Central memory CD8-positive, alpha-beta T cell (primary cell): ENCODE data around the gene PARD3.
"Not testable (repeated sequence)": the region's sequence is repeated elsewhere in the genome, so short reads cannot be mapped to it uniquely, and the experiment has no call there.

ENCODE experiments used
- ATAC-seq: fragments of 150-1000 bp; cut with Tn5 transposase; replicated peaks from 2 replicates; pipeline ENCODE4 v1.10.0; 2022; ENCODE audit warnings: mild to moderate bottlenecking, moderate FRiP score, moderate number of reproducible peaks; ENCODE audit not compliant: poor library complexity, severe bottlenecking; ENCODE audit errors: extremely low read depth
- DNase-seq, 2 donors: peaks; one replicate each; pipeline ENCODE4 v3.0.0; 2021; ENCODE audit warnings: low spot score in 2 of 2
- H3K27ac Mint-ChIP-seq: one replicate; pipeline ENCODE4 v1.8.0; 2022; ENCODE audit warnings: low read depth, mild to moderate bottlenecking, moderate library complexity, mixed read lengths
- H3K27me3 Mint-ChIP-seq: one replicate; pipeline ENCODE4 v1.8.0; 2022; ENCODE audit warnings: mixed read lengths
- H3K36me3 Mint-ChIP-seq: one replicate; pipeline ENCODE4 v1.8.0; 2022; ENCODE audit warnings: mild to moderate bottlenecking, moderate library complexity, mixed read lengths; ENCODE audit not compliant: insufficient read depth
- H3K4me1 Mint-ChIP-seq: one replicate; pipeline ENCODE4 v1.8.0; 2022; ENCODE audit warnings: mixed read lengths
- H3K4me3 Mint-ChIP-seq: one replicate; pipeline ENCODE4 v1.8.0; 2022; ENCODE audit warnings: mild to moderate bottlenecking, moderate library complexity, mixed read lengths
- H3K9me3 Mint-ChIP-seq: one replicate; pipeline ENCODE4 v1.8.0; 2022; ENCODE audit warnings: mixed read lengths

Gene PARD3

GRCh38 chr10:34706147-34706546, 108.9 kb downstream of the PARD3 start:
- H3K36me3 Mint-ChIP-seq: no peaks in the 10 kb centered on the region
- peaks cover 3% of the 10 kb centered on the region for H3K27me3 Mint-ChIP-seq
- H3K27ac Mint-ChIP-seq: no peak overlapping the region
- H3K9me3 Mint-ChIP-seq: no peaks in the 10 kb centered on the region
- DNase-seq: no peak
- ATAC-seq: no peak
- H3K4me3 Mint-ChIP-seq: no peak overlapping the region
- H3K4me1 Mint-ChIP-seq: peaks cover 5% of the 10 kb centered on the region

- no peaks in the 10 kb centered on the region for H3K9me3 Mint-ChIP-seq
- no peak for DNase-seq
- H3K4me3 Mint-ChIP-seq: no peak overlapping the region
- peaks cover 9% of the 10 kb centered on the region for H3K27me3 Mint-ChIP-seq
- ATAC-seq: no peak
- H3K4me1 Mint-ChIP-seq: peaks cover 5% of the 10 kb centered on the region
- H3K36me3 Mint-ChIP-seq: no peaks in the 10 kb centered on the region
- no peak overlapping the region for H3K27ac Mint-ChIP-seq
These were observed 109.5 kb downstream of the PARD3 start for GRCh38 chr10:34705563-34705962.

GRCh38 chr10:34704526-34705184, 110.4 kb downstream of the PARD3 start:
- no peaks in the 10 kb centered on the region for H3K36me3 Mint-ChIP-seq
- H3K4me3 Mint-ChIP-seq: no peak overlapping the region
- H3K4me1 Mint-ChIP-seq: peaks cover 5% of the 10 kb centered on the region
- no peak overlapping the region for H3K27ac Mint-ChIP-seq
- H3K27me3 Mint-ChIP-seq: peaks cover 9% of the 10 kb centered on the region
- no peaks in the 10 kb centered on the region for H3K9me3 Mint-ChIP-seq
- ATAC-seq (no peak), DNase-seq (no peak)

GRCh38 chr10:34702982-34703381, 112.1 kb downstream of the PARD3 start:
- Mint-ChIP-seq H3K27me3 (peaks cover 9% of the 10 kb centered on the region), H3K27ac (no peak overlapping the region), H3K4me1 (peaks cover 5% of the 10 kb centered on the region), H3K9me3 (no peaks in the 10 kb centered on the region), H3K36me3 (no peaks in the 10 kb centered on the region), H3K4me3 (no peak overlapping the region)
- DNase-seq: no peak
- ATAC-seq: no peak

GRCh38 chr10:34702093-34702937, 112.8 kb downstream of the PARD3 start:
- Mint-ChIP-seq H3K27ac (no peak overlapping the region), H3K4me1 (peaks cover 5% of the 10 kb centered on the region), H3K27me3 (peaks cover 9% of the 10 kb centered on the region), H3K9me3 (no peaks in the 10 kb centered on the region), H3K4me3 (no peak overlapping the region), H3K36me3 (no peaks in the 10 kb centered on the region)
- ATAC-seq (no peak), DNase-seq (no peak)

- H3K36me3 Mint-ChIP-seq: no peaks in the 10 kb centered on the region
- H3K9me3 Mint-ChIP-seq: no peaks in the 10 kb centered on the region
- peaks cover 9% of the 10 kb centered on the region for H3K27me3 Mint-ChIP-seq
- peaks cover 5% of the 10 kb centered on the region for H3K4me1 Mint-ChIP-seq
- DNase-seq: no peak
- H3K4me3 Mint-ChIP-seq: no peak overlapping the region
- no peak for ATAC-seq
- no peak overlapping the region for H3K27ac Mint-ChIP-seq
These were observed 113.9 kb downstream of the PARD3 start for GRCh38 chr10:34701194-34701593.

- not testable (repeated sequence) for DNase-seq, ATAC-seq, H3K36me3 Mint-ChIP-seq, H3K4me1 Mint-ChIP-seq, H3K27me3 Mint-ChIP-seq, H3K9me3 Mint-ChIP-seq, H3K27ac Mint-ChIP-seq, H3K4me3 Mint-ChIP-seq
These were observed 114.3 kb downstream of the PARD3 start for GRCh38 chr10:34700752-34701151.

DNA sequence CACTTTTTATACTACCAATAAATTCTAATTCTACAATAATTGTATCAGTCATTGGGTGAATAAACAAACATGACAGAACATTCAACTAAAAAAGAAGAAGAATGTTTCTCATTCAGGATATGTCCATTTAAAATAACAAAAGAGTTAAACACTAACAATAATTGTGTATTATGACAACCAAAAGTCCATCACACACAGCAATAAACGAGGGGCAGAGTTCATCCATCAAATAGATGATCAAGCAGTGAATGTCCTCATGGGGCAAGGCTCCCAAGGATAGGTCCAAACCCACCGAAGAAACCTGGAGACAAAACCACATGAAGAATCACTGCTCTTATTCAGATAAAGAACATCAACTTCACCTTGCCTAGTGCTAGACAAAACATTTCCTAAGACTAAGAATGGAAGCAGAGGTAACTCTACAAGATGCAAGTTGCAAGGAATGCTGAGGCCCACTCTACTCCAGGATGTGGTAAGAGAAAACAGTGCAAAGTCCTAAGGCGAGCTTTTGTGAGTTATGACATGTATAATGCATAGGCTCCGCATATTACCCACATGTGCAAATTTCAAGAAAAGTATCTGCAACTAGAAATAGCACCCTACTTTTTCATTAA, 115.1 kb downstream of the PARD3 start:
- peaks cover 9% of the 10 kb centered on the region for H3K27me3 Mint-ChIP-seq
- ATAC-seq: no peak
- DNase-seq: no peak
- no peak overlapping the region for H3K27ac Mint-ChIP-seq
- H3K4me3 Mint-ChIP-seq: no peak overlapping the region
- no peaks in the 10 kb centered on the region for H3K9me3 Mint-ChIP-seq
- H3K4me1 Mint-ChIP-seq: no peaks in the 10 kb centered on the region
- no peaks in the 10 kb centered on the region for H3K36me3 Mint-ChIP-seq

- no peak overlapping the region for H3K27ac Mint-ChIP-seq
- H3K4me1 Mint-ChIP-seq: no peaks in the 10 kb centered on the region
- H3K36me3 Mint-ChIP-seq: no peaks in the 10 kb centered on the region
- ATAC-seq (no peak), DNase-seq (no peak)
- H3K9me3 Mint-ChIP-seq: no peaks in the 10 kb centered on the region
- no peak overlapping the region for H3K4me3 Mint-ChIP-seq
- peaks cover 9% of the 10 kb centered on the region for H3K27me3 Mint-ChIP-seq
These were observed 116.1 kb downstream of the PARD3 start for GRCh38 chr10:34698979-34699378.

DNA sequence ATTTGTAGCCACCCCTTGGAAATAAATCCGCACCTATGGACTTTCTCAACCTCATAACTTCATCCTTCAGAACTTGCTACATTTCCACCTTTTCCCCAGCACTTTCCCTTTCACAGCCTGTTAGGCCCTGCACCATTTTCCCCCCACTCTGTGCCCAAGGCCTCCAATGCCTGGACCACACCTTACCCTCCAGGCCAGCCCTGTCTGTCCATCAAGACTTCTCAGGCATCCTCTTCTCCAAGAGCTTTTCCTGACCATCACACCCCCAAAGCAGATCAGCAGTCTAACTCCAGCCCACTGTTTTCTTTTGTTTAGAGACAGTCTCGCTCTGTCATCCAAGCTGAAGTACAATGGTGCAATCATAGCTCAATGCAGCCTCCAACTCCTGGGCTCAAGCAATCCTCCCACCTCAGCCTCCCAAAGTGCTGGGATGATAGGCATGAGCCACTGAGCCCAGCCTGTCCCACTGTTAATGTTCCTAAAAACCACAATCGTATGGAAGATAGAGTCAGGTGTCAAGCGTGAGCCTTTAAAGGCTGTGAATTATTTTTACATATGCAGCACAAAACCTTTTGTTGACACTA, 116.8 kb downstream of the PARD3 start:
- Mint-ChIP-seq H3K4me1 (no peaks in the 10 kb centered on the region), H3K27me3 (peaks cover 9% of the 10 kb centered on the region), H3K4me3 (no peak overlapping the region), H3K36me3 (no peaks in the 10 kb centered on the region), H3K9me3 (no peaks in the 10 kb centered on the region), H3K27ac (no peak overlapping the region)
- ATAC-seq (no peak), DNase-seq (no peak)

DNA sequence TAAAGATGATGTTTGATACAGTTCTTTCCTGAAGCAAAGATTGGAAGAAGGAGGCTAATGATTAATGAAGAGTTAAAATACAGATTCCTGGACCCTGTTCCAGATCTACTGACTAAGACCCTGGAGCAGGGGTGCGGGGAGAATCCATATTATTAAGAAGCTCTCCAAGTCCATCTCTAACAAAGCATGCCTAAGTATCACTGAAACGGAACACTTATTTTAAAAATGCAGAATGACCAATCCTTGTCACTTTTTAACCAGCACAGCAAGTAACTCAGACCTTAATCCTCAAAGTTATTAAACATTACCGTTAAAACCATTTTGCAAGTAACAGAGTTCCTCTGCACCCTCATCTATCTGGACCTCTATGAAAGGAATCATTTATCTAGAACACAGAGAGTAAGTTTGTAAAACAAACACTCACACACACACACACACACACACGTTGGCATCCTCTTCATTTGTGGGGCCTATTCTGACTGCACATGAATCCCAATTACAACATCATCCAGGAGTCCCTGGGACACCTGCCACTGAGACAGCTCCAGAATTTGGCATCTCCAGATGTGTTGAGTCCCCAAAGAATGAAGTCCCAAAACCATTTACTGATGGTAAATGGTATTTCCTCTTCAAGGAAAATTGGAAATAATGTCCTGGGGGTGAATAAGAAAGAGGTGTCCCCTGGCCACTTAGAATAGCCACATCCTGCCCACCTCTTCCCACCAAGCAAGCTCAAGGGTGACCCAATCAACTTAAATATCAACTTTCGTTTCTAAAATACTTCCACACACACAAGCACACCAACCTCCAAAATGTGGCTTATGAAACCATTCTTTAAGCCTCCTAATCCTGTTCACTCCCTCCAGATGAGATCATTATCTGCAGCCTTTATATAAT, 117.5 kb downstream of the PARD3 start:
- Mint-ChIP-seq H3K27ac (no peak overlapping the region), H3K27me3 (peaks cover 9% of the 10 kb centered on the region), H3K4me1 (no peaks in the 10 kb centered on the region), H3K36me3 (no peaks in the 10 kb centered on the region), H3K9me3 (no peaks in the 10 kb centered on the region), H3K4me3 (no peak overlapping the region)
- no peak for DNase-seq
- no peak for ATAC-seq

GRCh38 chr10:34696423-34696822, 118.7 kb downstream of the PARD3 start:
- Mint-ChIP-seq H3K36me3 (no peaks in the 10 kb centered on the region), H3K27ac (no peak overlapping the region), H3K4me3 (no peak overlapping the region), H3K27me3 (peaks cover 8% of the 10 kb centered on the region), H3K9me3 (no peaks in the 10 kb centered on the region), H3K4me1 (no peaks in the 10 kb centered on the region)
- DNase-seq: no peak
- ATAC-seq: no peak
